ENCODE results near the gene CTNNB1. TPM values are rescaled to one million over a fixed set of nuclear protein-coding genes. Genes with fewer than 3 reads are reported as not detected.
"Not testable (repeated sequence)": the region's sequence is repeated elsewhere in the genome, so short reads cannot be mapped to it uniquely, and the experiment has no call there.

CTNNB1 gene
- total RNA-seq, 1 donor = 921 TPM

GRCh38 chr3:41277790-41278465, 78.6 kb downstream of the CTNNB1 start:
- no peak for TF ChIP-seq CTCF (IDR thresholded peaks at IDR 0.05; ENCODE audit: insufficient read depth, low read depth, low read length)
- DNase-seq (ENCODE audit: low read depth) = no peak
- no peak overlapping the region for H3K4me3 ChIP-seq (ENCODE audit: low read depth, low read length)

- not testable (repeated sequence) for DNase-seq (ENCODE audit: low read depth); H3K4me3 ChIP-seq (ENCODE audit: low read depth, low read length)
- peak; percentile 6 for TF ChIP-seq CTCF (IDR thresholded peaks at IDR 0.05; ENCODE audit: insufficient read depth, low read depth, low read length)
Measured at GRCh38 chr3:41284934-41285333, 85.6 kb downstream of the CTNNB1 start.

- no peak for TF ChIP-seq CTCF (IDR thresholded peaks at IDR 0.05; ENCODE audit: insufficient read depth, low read depth, low read length)
- no peak overlapping the region for H3K4me3 ChIP-seq (ENCODE audit: low read depth, low read length)
- DNase-seq (ENCODE audit: low read depth) = no peak
Measured at GRCh38 chr3:41286305-41286704, 87.0 kb downstream of the CTNNB1 start.

- no peak for TF ChIP-seq CTCF (IDR thresholded peaks at IDR 0.05; ENCODE audit: insufficient read depth, low read depth, low read length)
- H3K4me3 ChIP-seq (ENCODE audit: low read depth, low read length) = no peak overlapping the region
- DNase-seq (ENCODE audit: low read depth) = no peak
Measured at GRCh38 chr3:41288785-41289184, 89.5 kb downstream of the CTNNB1 start.

Small RNAs within 50 kb of the gene (small RNA-seq; reads per million reads assigned to genes)
- gene MRPS31P1 = not detected
